Measurements from ENCODE around the gene CBFA2T3. TPM values are rescaled to one million over a fixed set of nuclear protein-coding genes. Genes with fewer than 3 reads are reported as not detected.

CBFA2T3 gene
- total RNA-seq, 1 donor from 2014 or later = not detected

DNA sequence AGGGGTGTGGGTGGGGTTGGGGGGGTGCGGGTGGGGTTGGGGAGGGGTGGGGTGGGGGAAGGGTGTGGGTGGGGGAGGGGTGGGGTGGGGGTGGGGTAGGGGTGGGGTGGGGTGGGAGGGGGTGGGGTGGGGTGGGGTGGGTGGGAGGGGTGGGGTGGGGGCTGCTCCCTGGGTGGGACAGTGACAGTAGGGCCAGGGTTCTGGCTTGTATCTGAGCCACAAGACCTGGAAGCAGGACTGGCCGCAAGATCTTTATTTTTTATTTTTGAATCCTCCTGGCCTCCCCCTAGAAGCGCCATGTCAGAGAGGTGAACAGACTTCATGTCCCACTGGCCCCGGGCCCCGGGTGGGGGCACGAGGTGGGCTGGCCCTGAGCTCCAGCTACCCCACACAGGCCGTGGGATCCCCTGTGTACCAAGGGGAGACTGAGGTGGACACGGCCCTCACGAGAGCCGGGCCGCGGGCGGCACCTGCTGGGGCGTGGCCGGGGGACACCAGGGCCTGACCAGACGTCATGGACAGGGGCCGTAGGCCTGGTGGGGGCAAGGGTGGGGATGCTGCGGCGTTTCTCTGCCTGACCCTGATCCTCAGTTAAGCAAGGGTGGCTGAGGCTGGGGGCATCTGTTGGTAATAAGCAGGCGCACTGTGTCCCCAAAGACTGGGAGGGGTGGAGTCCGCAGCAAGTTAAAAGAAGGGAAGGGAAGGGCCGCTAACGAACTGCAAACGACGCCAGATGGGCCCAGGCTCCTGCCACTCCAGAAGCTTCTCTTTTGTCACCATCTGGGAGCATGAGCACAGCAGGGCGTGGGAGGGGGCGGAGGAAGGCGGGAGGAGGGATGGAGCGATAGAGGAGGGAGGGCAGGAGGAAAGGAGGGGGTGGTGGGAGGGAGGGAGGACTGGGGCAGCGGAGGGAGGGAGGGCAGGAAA lies 88.3 kb downstream of the CBFA2T3 start:
- Mint-ChIP-seq H3K36me3 (ENCODE audit: low read depth) (no peaks in the 10 kb centered on the region), H3K9me3 (ENCODE audit: low read depth) (no peaks in the 10 kb centered on the region), H3K4me3 (ENCODE audit: unreplicated experiment) (no peak overlapping the region), H3K27me3 (ENCODE audit: low read depth) (peaks cover 13% of the 10 kb centered on the region), H3K4me1 (ENCODE audit: low read depth) (no peaks in the 10 kb centered on the region), H3K27ac (ENCODE audit: unreplicated experiment) (no peak overlapping the region)
- no peak for DNase-seq (ENCODE audit: low spot score)
- TF ChIP-seq CTCF (IDR thresholded peaks at IDR 0.05) = no peak

GRCh38 chr16:88888057-88888456 lies 89.0 kb downstream of the CBFA2T3 start:
- H3K4me1 Mint-ChIP-seq (ENCODE audit: low read depth) = no peaks in the 10 kb centered on the region
- no peak for TF ChIP-seq CTCF (IDR thresholded peaks at IDR 0.05)
- no peak overlapping the region for H3K4me3 Mint-ChIP-seq (ENCODE audit: unreplicated experiment)
- H3K27me3 Mint-ChIP-seq (ENCODE audit: low read depth) = peaks cover 13% of the 10 kb centered on the region
- H3K9me3 Mint-ChIP-seq (ENCODE audit: low read depth) = no peaks in the 10 kb centered on the region
- H3K27ac Mint-ChIP-seq (ENCODE audit: unreplicated experiment) = no peak overlapping the region
- no peak for DNase-seq (ENCODE audit: low spot score)
- no peaks in the 10 kb centered on the region for H3K36me3 Mint-ChIP-seq (ENCODE audit: low read depth)

GRCh38 chr16:88886845-88887521 lies 90.0 kb downstream of the CBFA2T3 start:
- Mint-ChIP-seq H3K27me3 (ENCODE audit: low read depth) (peaks cover 12% of the 10 kb centered on the region), H3K36me3 (ENCODE audit: low read depth) (no peaks in the 10 kb centered on the region), H3K4me1 (ENCODE audit: low read depth) (no peaks in the 10 kb centered on the region), H3K4me3 (ENCODE audit: unreplicated experiment) (no peak overlapping the region), H3K9me3 (ENCODE audit: low read depth) (no peaks in the 10 kb centered on the region), H3K27ac (ENCODE audit: unreplicated experiment) (no peak overlapping the region)
- no peak for DNase-seq (ENCODE audit: low spot score)
- no peak for TF ChIP-seq CTCF (IDR thresholded peaks at IDR 0.05)

GRCh38 chr16:88886420-88886844 lies 90.6 kb downstream of the CBFA2T3 start:
- H3K36me3 Mint-ChIP-seq (ENCODE audit: low read depth) = no peaks in the 10 kb centered on the region
- peaks cover 12% of the 10 kb centered on the region for H3K27me3 Mint-ChIP-seq (ENCODE audit: low read depth)
- TF ChIP-seq CTCF (IDR thresholded peaks at IDR 0.05) = no peak
- no peak overlapping the region for H3K27ac Mint-ChIP-seq (ENCODE audit: unreplicated experiment)
- H3K4me3 Mint-ChIP-seq (ENCODE audit: unreplicated experiment) = no peak overlapping the region
- no peaks in the 10 kb centered on the region for H3K4me1 Mint-ChIP-seq (ENCODE audit: low read depth)
- H3K9me3 Mint-ChIP-seq (ENCODE audit: low read depth) = no peaks in the 10 kb centered on the region
- no peak for DNase-seq (ENCODE audit: low spot score)

- H3K36me3 Mint-ChIP-seq (ENCODE audit: low read depth) = no peaks in the 10 kb centered on the region
- no peak overlapping the region for H3K27ac Mint-ChIP-seq (ENCODE audit: unreplicated experiment)
- H3K4me3 Mint-ChIP-seq (ENCODE audit: unreplicated experiment) = no peak overlapping the region
- no peaks in the 10 kb centered on the region for H3K9me3 Mint-ChIP-seq (ENCODE audit: low read depth)
- no peaks in the 10 kb centered on the region for H3K4me1 Mint-ChIP-seq (ENCODE audit: low read depth)
- H3K27me3 Mint-ChIP-seq (ENCODE audit: low read depth) = peaks cover 6% of the 10 kb centered on the region
- no peak for TF ChIP-seq CTCF (IDR thresholded peaks at IDR 0.05)
- no peak for DNase-seq (ENCODE audit: low spot score)
These were observed 91.2 kb downstream of the CBFA2T3 start for GRCh38 chr16:88885693-88886280.

All from chondrocyte (in vitro differentiated cells).